AG04450 (cell line): ENCODE results near the gene SRSF5. TPM values are rescaled to one million over a fixed set of nuclear protein-coding genes. Genes with fewer than 3 reads are reported as not detected.

Experiments
- CTCF ChIA-PET: fragments of 300-600, 350-600 bp; formaldehyde crosslinking; extraction: SDS; loops from one replicate; lab custom pipeline; 2022; ENCODE audit warnings: antibody characterized with exemption, inconsistent platforms; lab: Charles Lee
- POLR2A ChIA-PET: fragments of 350-600 bp; formaldehyde crosslinking; extraction: SDS; loops from one replicate; lab custom pipeline; 2021; ENCODE audit warnings: antibody characterized with exemption, inconsistent platforms; lab: Yijun Ruan, JAX
- DNase-seq: peaks from one replicate; pipeline ENCODE4 v3.0.0-alpha.2; 2011; ENCODE audit warnings: low read depth, low spot score
- H3K27ac ChIP-seq: one replicate; pipeline ENCODE4 v1.5.1; 2012; ENCODE audit warnings: low read depth, low read length, control low read depth
- H3K27me3 ChIP-seq: one replicate; pipeline ENCODE4 v1.6.0; 2012; ENCODE audit warnings: low read length; ENCODE audit not compliant: control insufficient read depth, insufficient read depth
- H3K4me3 ChIP-seq: 2 replicates; pipeline ENCODE4 v1.5.1; 2011; ENCODE audit warnings: mild to moderate bottlenecking, low read depth, low read length, control low read depth
- H3K9me3 ChIP-seq: 2 replicates; pipeline ENCODE4 v1.5.1; 2012; ENCODE audit warnings: low read length; ENCODE audit not compliant: control insufficient read depth, insufficient read depth
- polyA plus RNA-seq: library from polyadenylated mRNA; depleted of rRNA; stranded (reverse); fragments of >200 nt; gene quantifications from 2 replicates; pipeline ENCODE4 v1.2.3, GENCODE V29; 2011; rRNA removed
- small RNA-seq: library from RNA; depleted of rRNA; stranded (forward); fragments of <200 nt; gene quantifications from one replicate; pipeline ENCODE3, GENCODE V24; 2012; ENCODE audit warnings: low read depth; ENCODE audit not compliant: insufficient read length
- TF ChIP-seq, protein P1 (sequence below): IDR thresholded peaks from 2 replicates; pipeline ENCODE4 v1.5.1; 2011; ENCODE audit warnings: low read depth, low read length, control low read depth, inconsistent platforms

Gene SRSF5
- polyA plus RNA-seq, 1 experiment, result 271 TPM

DNA sequence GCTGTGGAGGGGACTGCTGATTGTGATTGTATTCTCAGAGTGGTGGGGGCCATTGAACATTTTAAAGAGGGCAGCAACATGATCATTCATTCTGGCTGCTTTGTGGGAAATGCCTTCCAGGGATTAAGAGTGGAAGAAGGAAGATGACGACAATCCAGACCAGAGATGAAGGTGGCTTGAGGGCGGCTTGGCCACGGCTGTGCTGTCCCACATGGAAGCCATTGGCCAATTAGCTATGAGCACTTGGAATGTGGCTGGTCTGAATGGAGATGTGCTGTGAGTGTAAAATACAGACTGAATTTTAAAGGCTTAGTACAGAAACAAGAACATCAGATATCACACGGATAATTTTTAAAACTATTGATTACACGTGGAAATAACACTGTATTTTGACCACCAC, 49.3 kb downstream of the SRSF5 start:
- no peak for DNase-seq
- Histone ChIP-seq H3K9me3 (no peaks in the 10 kb centered on the region), H3K27ac (no peak overlapping the region), H3K4me3 (no peak overlapping the region), H3K27me3 (peaks cover 2% of the 10 kb centered on the region)
- ChIA-PET CTCF (interaction anchor here (4.6 to 4.7 kb wide), 2 partner anchors 212 to 258 kb away, joined by 78 to 142 read pairs; no protein-coding TSS in a partner anchor), POLR2A (no interaction called here)
- TF ChIP-seq, protein P1, sequence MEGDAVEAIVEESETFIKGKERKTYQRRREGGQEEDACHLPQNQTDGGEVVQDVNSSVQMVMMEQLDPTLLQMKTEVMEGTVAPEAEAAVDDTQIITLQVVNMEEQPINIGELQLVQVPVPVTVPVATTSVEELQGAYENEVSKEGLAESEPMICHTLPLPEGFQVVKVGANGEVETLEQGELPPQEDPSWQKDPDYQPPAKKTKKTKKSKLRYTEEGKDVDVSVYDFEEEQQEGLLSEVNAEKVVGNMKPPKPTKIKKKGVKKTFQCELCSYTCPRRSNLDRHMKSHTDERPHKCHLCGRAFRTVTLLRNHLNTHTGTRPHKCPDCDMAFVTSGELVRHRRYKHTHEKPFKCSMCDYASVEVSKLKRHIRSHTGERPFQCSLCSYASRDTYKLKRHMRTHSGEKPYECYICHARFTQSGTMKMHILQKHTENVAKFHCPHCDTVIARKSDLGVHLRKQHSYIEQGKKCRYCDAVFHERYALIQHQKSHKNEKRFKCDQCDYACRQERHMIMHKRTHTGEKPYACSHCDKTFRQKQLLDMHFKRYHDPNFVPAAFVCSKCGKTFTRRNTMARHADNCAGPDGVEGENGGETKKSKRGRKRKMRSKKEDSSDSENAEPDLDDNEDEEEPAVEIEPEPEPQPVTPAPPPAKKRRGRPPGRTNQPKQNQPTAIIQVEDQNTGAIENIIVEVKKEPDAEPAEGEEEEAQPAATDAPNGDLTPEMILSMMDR, result no peak

GRCh38 chr14:69818758-69819191, 51.8 kb downstream of the SRSF5 start:
- TF ChIP-seq, protein P1, result peak; percentile 85
- no peak overlapping the region for H3K4me3 ChIP-seq
- peak; percentile 29 for DNase-seq
- H3K27ac ChIP-seq, result no peak overlapping the region
- H3K9me3 ChIP-seq, result no peaks in the 10 kb centered on the region
- ChIA-PET POLR2A (interaction anchor here (1.0 to 1.3 kb wide), 2 partner anchors 209 to 255 kb away, joined by 3 read pairs; no protein-coding TSS in a partner anchor), CTCF (interaction anchor here (0.7 to 4.7 kb wide), 31 partner anchors 8 to 897 kb away, joined by 3 to 142 read pairs (median 4); partner anchors contain the start of gene SMOC1)
- peaks cover 2% of the 10 kb centered on the region for H3K27me3 ChIP-seq

DNA sequence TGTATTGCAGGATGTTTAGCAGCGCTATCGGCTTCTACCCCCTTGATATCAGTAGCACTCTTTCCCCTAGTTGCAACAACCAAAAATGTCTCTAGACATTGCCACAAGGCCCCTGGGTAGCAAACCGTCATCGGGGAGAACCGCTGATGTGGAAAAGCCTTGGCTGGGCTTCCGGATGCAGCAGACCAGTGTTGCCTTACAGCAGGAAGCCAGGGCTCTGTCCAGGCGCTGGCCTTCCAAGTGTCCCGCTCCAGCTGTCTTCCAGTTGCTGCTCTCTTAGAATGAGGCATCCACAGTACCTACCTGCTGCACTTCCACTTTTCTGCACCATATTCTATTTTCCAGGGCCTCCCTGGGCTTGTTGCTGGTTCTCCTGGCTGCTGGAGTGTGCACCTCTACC, 52.7 kb downstream of the SRSF5 start:
- ChIA-PET CTCF (interaction anchor here (3.1 to 4.7 kb wide), 3 partner anchors 208 to 254 kb away, joined by 18 to 142 read pairs (median 78); no protein-coding TSS in a partner anchor), POLR2A (no interaction called here)
- TF ChIP-seq, protein P1, result no peak
- Histone ChIP-seq H3K27ac (no peak overlapping the region), H3K4me3 (no peak overlapping the region), H3K27me3 (peaks cover 2% of the 10 kb centered on the region), H3K9me3 (no peaks in the 10 kb centered on the region)
- no peak for DNase-seq

- ChIA-PET CTCF (interaction anchor here (0.8 to 3.1 kb wide), 2 partner anchors 207 to 253 kb away, joined by 4 to 18 read pairs; no protein-coding TSS in a partner anchor), POLR2A (no interaction called here)
- DNase-seq, result no peak
- TF ChIP-seq, protein P1, result no peak
- Histone ChIP-seq H3K27ac (no peak overlapping the region), H3K4me3 (no peak overlapping the region), H3K27me3 (peaks cover 2% of the 10 kb centered on the region), H3K9me3 (no peaks in the 10 kb centered on the region)
Observed at GRCh38 chr14:69820991-69821390, 54.0 kb downstream of the SRSF5 start.

Small RNA genes within 50 kb of the gene (small RNA-seq; reads per million reads assigned to genes)
- gene RF00614, result not detected

Other genes with a start within 250 kb of the SRSF5 start
- gene CCDC177, start 192.3 kb upstream of the SRSF5 start, polyA plus RNA-seq, result not detected in 2 replicates
- gene SUSD6, start 155.5 kb upstream of the SRSF5 start, polyA plus RNA-seq, result 14.4 and 16.3 TPM in 2 replicates
- gene SLC10A1, start 30.1 kb downstream of the SRSF5 start, polyA plus RNA-seq, result not detected in 2 replicates
- gene SMOC1, start 112.3 kb downstream of the SRSF5 start, polyA plus RNA-seq, result 19.2 and 21.9 TPM in 2 replicates